Endothelial cell of umbilical vein (primary cell): Measurements from ENCODE around the gene ADAMTSL3. TPM values are rescaled to one million over a fixed set of nuclear protein-coding genes. Genes with fewer than 3 reads are reported as not detected.

Experiments used
- BruUV-seq: library from RNA; stranded (reverse); fragments of 400-500 nt; replicated peaks from 2 replicates; lab custom pipeline; 2021; lab: Mats Ljungman, UMichigan
- CTCF ChIA-PET: fragments of 300-600, 350-600 bp; sonication (Branson Sonifier 250); formaldehyde crosslinking; loops from one replicate; lab custom pipeline; 2021; ENCODE audit warnings: antibody characterized with exemption, inconsistent platforms; lab: Charles Lee
- POLR2A ChIA-PET: fragments of 300-600, 350-600 bp; sonication (Branson Sonifier 250); formaldehyde crosslinking; loops from one replicate; lab custom pipeline; 2021; ENCODE audit warnings: antibody characterized with exemption, inconsistent platforms; lab: Charles Lee
- DNase-seq: peaks from one replicate; pipeline ENCODE4 v3.0.0-alpha.2; 2011; ENCODE audit warnings: low read depth, low spot score
- FAIRE-seq: peaks from 2 replicates; lab custom pipeline; 2011; peaks lifted over from hg19 to GRCh38; lab: Jason Lieb, UNC
- H2AFZ ChIP-seq: 2 replicates; pipeline ENCODE4 v1.6.0; 2012; ENCODE audit warnings: low read depth, low read length, control low read depth, inconsistent platforms
- H3K27ac ChIP-seq: 2 replicates; pipeline ENCODE4 v1.5.1; 2011; ENCODE audit warnings: low read depth, mild to moderate bottlenecking, control low read depth, low read length, moderate library complexity; ENCODE audit not compliant: insufficient read depth
- H3K27me3 ChIP-seq, 2 experiments: 2 replicates each; pipeline versions ENCODE4 v1.6.0 to v1.6.1; 2011; ENCODE audit warnings: low read length in 2 of 2, mixed read lengths in 1 of 2; ENCODE audit not compliant: control insufficient read depth in 2 of 2, insufficient read depth in 2 of 2
- H3K36me3 ChIP-seq, 2 experiments: 2 replicates in 1 of 2; 3 replicates in 1 of 2; pipeline ENCODE4 v1.5.1; 2011; ENCODE audit warnings: low read length in 2 of 2, mild to moderate bottlenecking in 1 of 2, moderate library complexity in 1 of 2; ENCODE audit not compliant: control insufficient read depth in 2 of 2, insufficient read depth in 2 of 2; ENCODE audit errors: extremely low read depth in 1 of 2
- H3K4me1 ChIP-seq: 3 replicates; pipeline ENCODE4 v1.5.1; 2011; ENCODE audit warnings: mild to moderate bottlenecking, low read length; ENCODE audit not compliant: control insufficient read depth, insufficient read depth; ENCODE audit errors: extremely low read depth
- H3K4me2 ChIP-seq: 2 replicates; pipeline ENCODE4 v1.6.1; 2011; ENCODE audit warnings: low read length, control low read depth, mixed read lengths; ENCODE audit not compliant: insufficient read depth
- H3K4me3 ChIP-seq, 3 experiments: fragments of 200-600 bp in 1 of 3; sonication (generic), shearing (Covaris generic) in 1 of 3; replicated peaks in 1 of 3; 2 replicates each; pipeline ENCODE4 v1.5.1; 2011 to 2016; ENCODE audit warnings: control low read depth in 3 of 3, low read length in 3 of 3, mild to moderate bottlenecking in 2 of 3, inconsistent platforms in 1 of 3, low read depth in 1 of 3, moderate library complexity in 1 of 3; ENCODE audit not compliant: insufficient read depth in 1 of 3
- H3K79me2 ChIP-seq: 2 replicates; pipeline ENCODE4 v1.6.0; 2012; ENCODE audit warnings: low read length, inconsistent platforms; ENCODE audit not compliant: control insufficient read depth, insufficient read depth
- H3K9ac ChIP-seq: replicated peaks from 2 replicates; pipeline ENCODE3; 2011; ENCODE audit warnings: low read length, control low read depth; ENCODE audit not compliant: insufficient read depth; ENCODE audit errors: extremely low read depth
- H3K9me1 ChIP-seq: replicated peaks from 3 replicates; pipeline ENCODE4 v1.6.0; 2011; ENCODE audit warnings: mild to moderate bottlenecking, low read length; ENCODE audit not compliant: control insufficient read depth, insufficient read depth; ENCODE audit errors: extremely low read depth
- H3K9me3 ChIP-seq: replicated peaks from 2 replicates; pipeline ENCODE4 v1.5.1; 2012; ENCODE audit warnings: low read length, inconsistent platforms; ENCODE audit not compliant: control insufficient read depth, insufficient read depth
- H4K20me1 ChIP-seq: replicated peaks from 2 replicates; pipeline ENCODE3; 2011; ENCODE audit warnings: mild to moderate bottlenecking, low read length; ENCODE audit not compliant: control insufficient read depth, insufficient read depth; ENCODE audit errors: extremely low read depth
- CTCF ChIP-seq, 2 donors: IDR thresholded peaks; 1 replicate in 1 of 2; 2 replicates in 1 of 2; pipeline ENCODE4 v1.5.1; 2011; ENCODE audit warnings: low read length in 2 of 2, mild to moderate bottlenecking in 2 of 2, moderate library complexity in 2 of 2, control low read depth in 1 of 2, inconsistent platforms in 1 of 2, low read depth in 1 of 2; ENCODE audit not compliant: insufficient read depth in 1 of 2; ENCODE audit errors: extremely low read depth in 1 of 2
- EZH2 ChIP-seq: IDR thresholded peaks from 2 replicates; pipeline ENCODE4 v1.6.1; 2012; ENCODE audit warnings: borderline replicate concordance, low read depth, mild to moderate bottlenecking, moderate library complexity, low read length, inconsistent platforms; ENCODE audit not compliant: severe bottlenecking
- FOS ChIP-seq: IDR thresholded peaks from 2 replicates; pipeline ENCODE4 v1.6.1; 2011; ENCODE audit warnings: mild to moderate bottlenecking, low read length, moderate library complexity, borderline replicate concordance; ENCODE audit not compliant: insufficient read depth
- MAX ChIP-seq: IDR thresholded peaks from 2 replicates; pipeline ENCODE4 v1.6.1; 2011; ENCODE audit not compliant: insufficient read depth, insufficient read length
- MYC ChIP-seq: IDR thresholded peaks from one replicate; pipeline ENCODE4 v1.6.1; 2011; ENCODE audit warnings: mild to moderate bottlenecking, low read depth, low read length
- POLR2A ChIP-seq: IDR thresholded peaks from 2 replicates; pipeline ENCODE4 v1.6.1; 2012; ENCODE audit warnings: low read depth, mild to moderate bottlenecking, control low read depth, low read length
- dilution Hi-C: fragments of 300-500 bp; cut with MboI; formaldehyde crosslinking; loops from one replicate; pipeline ENCODE4 v1.15.0; 2019; ENCODE audit warnings: low sequenced_read_pairs; ENCODE audit not compliant: extremely low pct_ligation_motif_present
- intact Hi-C: fragments of 100-400 bp; cut with micrococcal nuclease; formaldehyde crosslinking; loops from one replicate; pipeline ENCODE4 v1.10.0; 2022
- polyA plus RNA-seq, 4 experiments: library from polyadenylated mRNA; depleted of rRNA in 3 of 4; stranded (reverse) in 3 of 4; unstranded in 1 of 4; fragments of >200 nt; gene quantifications; 2 replicates each; pipeline versions ENCODE4 v1.2.1 to v1.2.3, GENCODE V29; 2011 to 2012; ENCODE audit warnings: missing spikeins in 1 of 4
- total RNA-seq: library from RNA; stranded (reverse); gene quantifications from 2 replicates; pipeline ENCODE4 v1.2.3, GENCODE V29; 2021

Gene ADAMTSL3
- total and polyA plus RNA-seq, 2 donors (not counting 3 experiments of a cell fraction or from before 2014, with no cell fraction given): not detected

- Histone ChIP-seq H3K4me2 (no peak overlapping the region), H3K9me1 (no peaks in the 10 kb centered on the region), H3K36me3 (no peaks in the 10 kb centered on the region), H3K4me3 (no peak overlapping the region), H4K20me1 (no peaks in the 10 kb centered on the region), H3K27me3 (no peaks in the 10 kb centered on the region), H3K9ac (no peak overlapping the region), H3K27ac (no peak overlapping the region), H3K9me3 (no peaks in the 10 kb centered on the region), H2AFZ (no peak overlapping the region), H3K79me2 (no peaks in the 10 kb centered on the region), H3K4me1 (no peaks in the 10 kb centered on the region)
- DNase-seq (no peak), FAIRE-seq (no peak)
- ChIA-PET CTCF (no interaction called here), POLR2A (no interaction called here)
- no peak for TF ChIP-seq EZH2
- no peak for TF ChIP-seq MAX
- no peak for TF ChIP-seq FOS
- no peak for TF ChIP-seq POLR2A
- TF ChIP-seq CTCF (IDR thresholded peaks at IDR 0.05; ENCODE audit: extremely low read depth in 1 of 2, insufficient read depth in 1 of 2, low read depth in 1 of 2, low read length in 2 of 2): no peak
- no peak for TF ChIP-seq MYC
- intact Hi-C loops (no loop called here), dilution Hi-C loops (no loop called here)
- no TSS peak for BruUV-seq
These were observed 36.8 kb downstream of the ADAMTSL3 start for GRCh38 chr15:83690676-83691075.
